Stimulated activated naive CD8-positive, alpha-beta T cell treated with anti-CD3 and anti-CD28 coated beads, Interleukin-15, Interleukin-2, amounts not matched to agents 100 ng/mL and 50 ng/mL, for 24 hours (primary cell): ENCODE results near the gene SCAP.
"Not testable (repeated sequence)": the region's sequence is repeated elsewhere in the genome, so short reads cannot be mapped to it uniquely, and the experiment has no call there.

Source experiments
- H3K27ac Mint-ChIP-seq: one replicate; pipeline ENCODE4 v1.8.0; 2021; ENCODE audit warnings: mild to moderate bottlenecking, mixed read lengths
- H3K27me3 Mint-ChIP-seq: one replicate; pipeline ENCODE4 v1.8.0; 2021; ENCODE audit warnings: mixed read lengths
- H3K36me3 Mint-ChIP-seq: one replicate; pipeline ENCODE4 v1.8.0; 2021; ENCODE audit warnings: low read depth, mixed read lengths
- H3K4me1 Mint-ChIP-seq: one replicate; pipeline ENCODE4 v1.8.0; 2021; ENCODE audit warnings: low read depth, mixed read lengths
- H3K4me3 Mint-ChIP-seq: one replicate; pipeline ENCODE4 v1.8.0; 2021; ENCODE audit warnings: mild to moderate bottlenecking, mixed read lengths
- H3K9me3 Mint-ChIP-seq: one replicate; pipeline ENCODE4 v1.8.0; 2021; ENCODE audit warnings: mixed read lengths

The SCAP gene

GRCh38 chr3:47392933-47393332 lies 82.8 kb downstream of the SCAP start:
- no peaks in the 10 kb centered on the region for H3K27me3 Mint-ChIP-seq
- peaks cover 18% of the 10 kb centered on the region for H3K4me1 Mint-ChIP-seq
- H3K9me3 Mint-ChIP-seq: no peaks in the 10 kb centered on the region
- H3K36me3 Mint-ChIP-seq: peaks cover 19% of the 10 kb centered on the region
- H3K4me3 Mint-ChIP-seq: no peak overlapping the region
- no peak overlapping the region for H3K27ac Mint-ChIP-seq

- H3K27ac Mint-ChIP-seq: peak overlapping the region; percentile 28
- H3K4me1 Mint-ChIP-seq: peaks cover 59% of the 10 kb centered on the region
- no peaks in the 10 kb centered on the region for H3K27me3 Mint-ChIP-seq
- peaks cover 28% of the 10 kb centered on the region for H3K36me3 Mint-ChIP-seq
- no peak overlapping the region for H3K4me3 Mint-ChIP-seq
- no peaks in the 10 kb centered on the region for H3K9me3 Mint-ChIP-seq
Measured at GRCh38 chr3:47385796-47386195, 89.9 kb downstream of the SCAP start.

GRCh38 chr3:47385007-47385406 lies 90.7 kb downstream of the SCAP start:
- Mint-ChIP-seq H3K27ac (no peak overlapping the region), H3K27me3 (no peaks in the 10 kb centered on the region), H3K4me1 (peaks cover 59% of the 10 kb centered on the region), H3K9me3 (no peaks in the 10 kb centered on the region), H3K36me3 (peaks cover 31% of the 10 kb centered on the region), H3K4me3 (no peak overlapping the region)

- H3K9me3 Mint-ChIP-seq: no peaks in the 10 kb centered on the region
- no peak overlapping the region for H3K27ac Mint-ChIP-seq
- no peak overlapping the region for H3K4me3 Mint-ChIP-seq
- H3K4me1 Mint-ChIP-seq: peaks cover 65% of the 10 kb centered on the region
- no peaks in the 10 kb centered on the region for H3K27me3 Mint-ChIP-seq
- H3K36me3 Mint-ChIP-seq: peaks cover 31% of the 10 kb centered on the region
Measured at GRCh38 chr3:47384425-47384824, 91.3 kb downstream of the SCAP start.

GRCh38 chr3:47381317-47382157 lies 94.2 kb downstream of the SCAP start:
- no peaks in the 10 kb centered on the region for H3K9me3 Mint-ChIP-seq
- H3K4me1 Mint-ChIP-seq: peaks cover 66% of the 10 kb centered on the region
- peak overlapping the region; percentile 94 for H3K4me3 Mint-ChIP-seq
- H3K27ac Mint-ChIP-seq: peak overlapping the region; percentile 100
- H3K36me3 Mint-ChIP-seq: peaks cover 23% of the 10 kb centered on the region
- no peaks in the 10 kb centered on the region for H3K27me3 Mint-ChIP-seq

GRCh38 chr3:47380601-47381316 lies 95.0 kb downstream of the SCAP start, which contains the start of gene PTPN23:
Gene PTPN23 (plus strand): TSS chr3:47381021. CDS start chr3:47381097, 76 bp downstream.
- Mint-ChIP-seq H3K4me3 (peak within 1 kb of the TSS; percentile 94), H3K27me3 (no peaks in the 10 kb centered on the region)

GRCh38 chr3:47380026-47380600 lies 95.6 kb downstream of the SCAP start:
- Mint-ChIP-seq H3K27ac (peak overlapping the region; percentile 100), H3K36me3 (peaks cover 14% of the 10 kb centered on the region), H3K9me3 (no peaks in the 10 kb centered on the region), H3K4me3 (peak overlapping the region; percentile 94), H3K27me3 (no peaks in the 10 kb centered on the region), H3K4me1 (peaks cover 55% of the 10 kb centered on the region)

More at GRCh38 chr3:47380601-47381316, 95.0 kb downstream of the SCAP start, which contains the start of gene PTPN23:
- H3K36me3 Mint-ChIP-seq: peaks cover 18% of the 10 kb centered on the region
- peaks cover 60% of the 10 kb centered on the region for H3K4me1 Mint-ChIP-seq
- peak within 1 kb of the TSS; percentile 100 for H3K27ac Mint-ChIP-seq
- H3K9me3 Mint-ChIP-seq: no peaks in the 10 kb centered on the region

- peaks cover 11% of the 10 kb centered on the region for H3K36me3 Mint-ChIP-seq
- peak overlapping the region; percentile 100 for H3K27ac Mint-ChIP-seq
- no peaks in the 10 kb centered on the region for H3K9me3 Mint-ChIP-seq
- H3K4me1 Mint-ChIP-seq: peaks cover 49% of the 10 kb centered on the region
- no peaks in the 10 kb centered on the region for H3K27me3 Mint-ChIP-seq
- H3K4me3 Mint-ChIP-seq: peak overlapping the region; percentile 94
Measured at GRCh38 chr3:47379411-47379899, 96.3 kb downstream of the SCAP start.

GRCh38 chr3:47378869-47379268 lies 96.9 kb downstream of the SCAP start:
- no peaks in the 10 kb centered on the region for H3K9me3 Mint-ChIP-seq
- H3K27me3 Mint-ChIP-seq: no peaks in the 10 kb centered on the region
- peak overlapping the region; percentile 21 for H3K4me3 Mint-ChIP-seq
- H3K27ac Mint-ChIP-seq: peak overlapping the region; percentile 37
- peaks cover 11% of the 10 kb centered on the region for H3K36me3 Mint-ChIP-seq
- H3K4me1 Mint-ChIP-seq: peaks cover 47% of the 10 kb centered on the region

GRCh38 chr3:47377186-47377585 lies 98.6 kb downstream of the SCAP start:
- Mint-ChIP-seq H3K4me1 (peaks cover 31% of the 10 kb centered on the region), H3K36me3 (peaks cover 4% of the 10 kb centered on the region), H3K27ac (peak overlapping the region; percentile 54), H3K4me3 (no peak overlapping the region), H3K27me3 (peaks cover 3% of the 10 kb centered on the region), H3K9me3 (no peaks in the 10 kb centered on the region)

- H3K36me3 Mint-ChIP-seq: peaks cover 4% of the 10 kb centered on the region
- peaks cover 23% of the 10 kb centered on the region for H3K4me1 Mint-ChIP-seq
- no peak overlapping the region for H3K4me3 Mint-ChIP-seq
- peaks cover 4% of the 10 kb centered on the region for H3K27me3 Mint-ChIP-seq
- no peaks in the 10 kb centered on the region for H3K9me3 Mint-ChIP-seq
- no peak overlapping the region for H3K27ac Mint-ChIP-seq
Measured at GRCh38 chr3:47376393-47376792, 99.3 kb downstream of the SCAP start.

GRCh38 chr3:47374587-47374986 lies 101.2 kb downstream of the SCAP start:
- peaks cover 4% of the 10 kb centered on the region for H3K27me3 Mint-ChIP-seq
- no peaks in the 10 kb centered on the region for H3K9me3 Mint-ChIP-seq
- no peak overlapping the region for H3K27ac Mint-ChIP-seq

GRCh38 chr3:47370887-47371697 lies 104.6 kb downstream of the SCAP start:
- Mint-ChIP-seq H3K36me3 (no peaks in the 10 kb centered on the region), H3K27me3 (peaks cover 4% of the 10 kb centered on the region), H3K4me1 (no peaks in the 10 kb centered on the region), H3K27ac (no peak overlapping the region), H3K4me3 (no peak overlapping the region), H3K9me3 (no peaks in the 10 kb centered on the region)

More at GRCh38 chr3:47374587-47374986, 101.2 kb downstream of the SCAP start:
- Mint-ChIP-seq H3K36me3 (no peaks in the 10 kb centered on the region), H3K4me1 (peaks cover 14% of the 10 kb centered on the region), H3K4me3 (no peak overlapping the region)

- H3K9me3 Mint-ChIP-seq, H3K36me3 Mint-ChIP-seq, H3K4me1 Mint-ChIP-seq, H3K27me3 Mint-ChIP-seq, H3K27ac Mint-ChIP-seq, H3K4me3 Mint-ChIP-seq: not testable (repeated sequence)
Measured at GRCh38 chr3:47370020-47370419, 105.7 kb downstream of the SCAP start.
